ENCODE data around the gene PLPPR3. TPM values are rescaled to one million over a fixed set of nuclear protein-coding genes. Genes with fewer than 3 reads are reported as not detected.

PLPPR3 gene
- total and polyA plus RNA-seq, 2 donors from 2014 or later: not detected

DNA sequence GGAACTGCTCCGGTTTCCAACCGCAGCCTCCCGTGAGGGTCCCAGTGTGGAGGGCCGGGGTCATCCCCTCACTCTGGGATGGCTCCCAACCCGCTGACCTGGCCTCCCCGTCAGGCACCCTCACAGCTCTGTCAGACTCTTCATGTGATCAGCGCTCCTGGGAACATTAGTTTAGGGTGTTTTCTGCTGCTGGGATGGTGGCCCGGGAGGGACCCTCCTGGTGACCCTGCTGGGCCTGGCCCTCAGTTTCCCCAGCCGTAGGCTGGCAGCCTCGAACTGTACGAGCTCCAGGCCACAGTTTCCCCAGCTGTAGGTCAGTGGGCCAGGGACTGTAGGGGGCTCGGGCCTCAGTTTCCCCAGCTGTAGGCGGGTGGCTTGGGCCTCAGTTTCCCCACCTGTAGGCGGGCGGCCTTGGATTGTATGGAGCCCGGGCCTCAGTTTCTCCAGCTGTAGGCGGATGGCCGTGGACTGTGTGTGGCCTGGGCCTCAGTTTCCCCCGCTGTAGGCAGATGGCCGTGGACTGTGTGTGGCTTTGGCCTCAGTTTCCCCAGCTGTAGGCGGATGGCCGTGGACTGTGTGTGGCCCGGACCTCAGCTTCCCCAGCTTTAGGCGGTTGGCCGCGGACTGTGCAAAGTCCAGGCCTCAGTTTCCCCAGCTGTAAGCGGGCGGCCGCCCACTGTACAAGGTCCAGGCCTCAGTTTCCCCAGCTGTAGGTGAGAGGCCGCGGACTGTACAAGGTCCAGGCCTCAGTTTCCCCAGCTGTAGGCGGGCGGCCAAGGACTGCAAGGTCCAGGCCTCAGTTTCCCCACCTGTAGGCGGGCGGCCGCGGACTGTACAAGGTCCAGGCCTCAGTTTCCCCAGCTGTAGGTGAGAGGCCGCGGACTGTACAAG is 25.8 kb downstream of the PLPPR3 start:
- DNase-seq (peak in 2 of 5 donors; percentile 84), FAIRE-seq (no peak)
- peaks cover 0 to 4% (median 0%) of the 10 kb centered on the region in 3 donors for H3K36me3 ChIP-seq (ENCODE audit: control insufficient read depth in 2 of 3, insufficient read depth in 3 of 3, low read length in 3 of 3)
- H3K4me3 ChIP-seq (ENCODE audit: low read length in 3 of 3): peak overlapping the region in 1 of 3 donors; percentile 71
- TF ChIP-seq, protein P1, sequence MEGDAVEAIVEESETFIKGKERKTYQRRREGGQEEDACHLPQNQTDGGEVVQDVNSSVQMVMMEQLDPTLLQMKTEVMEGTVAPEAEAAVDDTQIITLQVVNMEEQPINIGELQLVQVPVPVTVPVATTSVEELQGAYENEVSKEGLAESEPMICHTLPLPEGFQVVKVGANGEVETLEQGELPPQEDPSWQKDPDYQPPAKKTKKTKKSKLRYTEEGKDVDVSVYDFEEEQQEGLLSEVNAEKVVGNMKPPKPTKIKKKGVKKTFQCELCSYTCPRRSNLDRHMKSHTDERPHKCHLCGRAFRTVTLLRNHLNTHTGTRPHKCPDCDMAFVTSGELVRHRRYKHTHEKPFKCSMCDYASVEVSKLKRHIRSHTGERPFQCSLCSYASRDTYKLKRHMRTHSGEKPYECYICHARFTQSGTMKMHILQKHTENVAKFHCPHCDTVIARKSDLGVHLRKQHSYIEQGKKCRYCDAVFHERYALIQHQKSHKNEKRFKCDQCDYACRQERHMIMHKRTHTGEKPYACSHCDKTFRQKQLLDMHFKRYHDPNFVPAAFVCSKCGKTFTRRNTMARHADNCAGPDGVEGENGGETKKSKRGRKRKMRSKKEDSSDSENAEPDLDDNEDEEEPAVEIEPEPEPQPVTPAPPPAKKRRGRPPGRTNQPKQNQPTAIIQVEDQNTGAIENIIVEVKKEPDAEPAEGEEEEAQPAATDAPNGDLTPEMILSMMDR (IDR thresholded peaks at IDR 0.05; ENCODE audit: borderline replicate concordance, extremely low read depth, insufficient read depth): no peak
- H3K9ac ChIP-seq (ENCODE audit: low read length in 3 of 3): peak overlapping the region in 1 of 3 donors; percentile 87
- H3K9me3 ChIP-seq (ENCODE audit: control insufficient read depth in 2 of 3, insufficient read depth in 1 of 3, low read length in 3 of 3): no peaks in the 10 kb centered on the region
- no peak overlapping the region for H3K27ac ChIP-seq (ENCODE audit: low read depth in 2 of 2, low read length in 2 of 2)
- H3K27me3 ChIP-seq (ENCODE audit: control insufficient read depth, insufficient read depth, low read length): no peaks in the 10 kb centered on the region
- intact Hi-C loops (cut with DNase I): no loop called here
- H3K4me1 ChIP-seq (ENCODE audit: control insufficient read depth in 2 of 3, insufficient read depth in 2 of 3, low read depth in 1 of 3, low read length in 3 of 3): peaks cover 0 to 21% (median 10%) of the 10 kb centered on the region in 3 donors

DNA sequence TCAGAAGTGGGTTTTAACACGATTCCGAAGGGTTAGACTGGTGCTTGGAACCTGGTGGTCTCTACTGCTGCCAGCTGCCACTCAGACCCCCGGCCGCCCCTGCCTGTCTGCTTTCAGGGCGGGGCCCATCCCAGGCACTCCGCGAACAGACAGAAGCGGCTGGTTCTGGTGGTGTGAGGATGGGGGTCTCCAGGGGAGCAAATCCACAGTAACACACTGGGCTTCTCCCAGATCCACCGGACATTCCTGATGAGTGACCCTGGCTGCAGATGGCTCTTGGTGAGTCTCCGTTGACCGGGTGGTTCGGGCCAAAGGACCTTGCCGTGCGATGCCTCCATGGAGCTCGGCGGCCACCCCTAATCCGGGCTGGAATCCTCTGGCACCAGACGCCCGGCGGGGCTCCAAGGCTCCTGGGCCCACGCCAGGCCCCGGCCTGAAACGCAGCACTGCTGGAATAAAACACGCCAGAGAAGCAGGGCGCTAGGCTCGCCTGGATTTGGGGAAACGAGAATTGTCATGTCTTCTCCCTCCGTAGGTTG is 26.6 kb downstream of the PLPPR3 start:
- DNase-seq (peak in 2 of 5 donors; percentile 62 to 79), FAIRE-seq (no peak)
- Histone ChIP-seq H3K27ac (ENCODE audit: low read depth in 2 of 2, low read length in 2 of 2) (no peak overlapping the region), H3K36me3 (ENCODE audit: control insufficient read depth in 2 of 3, insufficient read depth in 3 of 3, low read length in 3 of 3) (no peaks in the 10 kb centered on the region), H3K4me1 (ENCODE audit: control insufficient read depth in 2 of 3, insufficient read depth in 2 of 3, low read depth in 1 of 3, low read length in 3 of 3) (peaks cover 0 to 13% (median 4%) of the 10 kb centered on the region in 3 donors), H3K9ac (ENCODE audit: low read length in 3 of 3) (no peak overlapping the region), H3K4me3 (ENCODE audit: low read length in 3 of 3) (no peak overlapping the region), H3K9me3 (ENCODE audit: control insufficient read depth in 2 of 3, insufficient read depth in 1 of 3, low read length in 3 of 3) (no peaks in the 10 kb centered on the region), H3K27me3 (ENCODE audit: control insufficient read depth, insufficient read depth, low read length) (no peaks in the 10 kb centered on the region)
- intact Hi-C loops (cut with DNase I): no loop called here
- TF ChIP-seq, protein P1 (IDR thresholded peaks at IDR 0.05; ENCODE audit: borderline replicate concordance, extremely low read depth, insufficient read depth): no peak

DNA sequence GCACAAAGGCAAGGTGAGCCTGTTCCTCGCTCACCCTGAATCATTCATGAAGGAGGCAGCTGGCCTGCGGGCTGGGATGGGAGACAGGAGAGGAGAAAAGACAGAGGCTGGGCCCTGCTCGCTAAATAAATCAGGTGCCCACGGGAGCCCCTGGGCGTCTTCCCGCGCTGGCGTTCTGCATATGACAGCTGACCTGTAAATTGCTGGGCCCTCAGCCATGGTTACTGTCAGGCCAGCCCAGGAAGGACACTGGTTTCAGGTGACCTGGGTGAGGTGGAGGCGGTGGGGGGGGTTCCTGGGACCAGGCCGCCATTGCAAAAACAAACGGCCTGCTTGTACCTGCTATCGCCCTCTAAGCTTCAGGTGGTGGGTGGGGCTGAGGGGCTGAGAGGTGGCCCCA is 27.9 kb downstream of the PLPPR3 start:
- no peak overlapping the region for H3K27ac ChIP-seq (ENCODE audit: low read depth in 2 of 2, low read length in 2 of 2)
- intact Hi-C loops (cut with DNase I): no loop called here

More for the DNA sequence above, 27.9 kb downstream of the PLPPR3 start:
- Histone ChIP-seq H3K27me3 (ENCODE audit: control insufficient read depth, insufficient read depth, low read length) (no peaks in the 10 kb centered on the region), H3K9me3 (ENCODE audit: control insufficient read depth in 2 of 3, insufficient read depth in 1 of 3, low read length in 3 of 3) (no peaks in the 10 kb centered on the region), H3K4me3 (ENCODE audit: low read length in 3 of 3) (no peak overlapping the region), H3K9ac (ENCODE audit: low read length in 3 of 3) (no peak overlapping the region), H3K36me3 (ENCODE audit: control insufficient read depth in 2 of 3, insufficient read depth in 3 of 3, low read length in 3 of 3) (no peaks in the 10 kb centered on the region), H3K4me1 (ENCODE audit: control insufficient read depth in 2 of 3, insufficient read depth in 2 of 3, low read depth in 1 of 3, low read length in 3 of 3) (peaks cover 0 to 7% (median 0%) of the 10 kb centered on the region in 3 donors)
- DNase-seq (peak in 2 of 5 donors; percentile 62 to 68), FAIRE-seq (no peak)
- TF ChIP-seq, protein P1 (IDR thresholded peaks at IDR 0.05; ENCODE audit: borderline replicate concordance, extremely low read depth, insufficient read depth): no peak

Measured in kidney (tissue), 14 donors.